Cardiac muscle cell (in vitro differentiated cells and primary cell): ENCODE data around the gene ALCAM. TPM values are rescaled to one million over a fixed set of nuclear protein-coding genes. Genes with fewer than 3 reads are reported as not detected.
A peak's percentile ranks its signal among the peaks of the same experiment; 100 is the strongest.

Source experiments
- DNase-seq, 2 donors: peaks; one replicate each; pipeline versions ENCODE4 v3.0.0 to v3.0.0-alpha.2; 2010 to 2017; ENCODE audit warnings: low read depth in 1 of 2, low spot score in 1 of 2
- H3K27ac ChIP-seq: fragments of 200-600 bp; sonication (generic); 2 replicates; pipeline ENCODE4 v1.5.1; 2016
- H3K27me3 ChIP-seq: fragments of 200-600 bp; sonication (generic); 2 replicates; pipeline ENCODE4 v1.6.0; 2016; ENCODE audit warnings: control low read depth
- H3K36me3 ChIP-seq: fragments of 200-600 bp; sonication (generic); 2 replicates; pipeline ENCODE4 v1.5.1; 2016; ENCODE audit warnings: control low read depth
- H3K4me1 ChIP-seq: fragments of 200-600 bp; sonication (generic); 2 replicates; pipeline ENCODE4 v1.8.1; 2017; ENCODE audit warnings: low read depth, mild to moderate bottlenecking, mixed run types
- H3K4me3 ChIP-seq: fragments of 200-600 bp; sonication (generic); 2 replicates; pipeline ENCODE4 v1.5.1; 2016; ENCODE audit warnings: mild to moderate bottlenecking
- H3K9me3 ChIP-seq: fragments of 200-600 bp; sonication (generic); 2 replicates; pipeline ENCODE4 v1.5.1; 2017; ENCODE audit warnings: low read depth, mild to moderate bottlenecking, control low read depth
- CTCF ChIP-seq: IDR thresholded peaks from 2 replicates; pipeline ENCODE4 v1.5.1; 2012; ENCODE audit warnings: low read depth, mild to moderate bottlenecking, low read length
- polyA plus RNA-seq: library from polyadenylated mRNA; unstranded; fragments of >200 nt; fragmentation: Nextera tagmentation; extraction: Ambion mirVana; gene quantifications from 2 replicates; pipeline ENCODE4 v1.2.1, GENCODE V29; 2016
- total RNA-seq: library from RNA; depleted of rRNA; stranded (reverse); fragments of >200 nt; gene quantifications from 2 replicates; pipeline ENCODE4 v1.2.3, GENCODE V29; 2016

ALCAM gene
- total and polyA plus RNA-seq, 2 experiments from 2014 or later, result 15.3 to 28.9 TPM

- Histone ChIP-seq H3K36me3 (no peaks in the 10 kb centered on the region), H3K4me1 (peaks cover 10% of the 10 kb centered on the region), H3K4me3 (no peak overlapping the region), H3K27me3 (no peaks in the 10 kb centered on the region), H3K27ac (no peak overlapping the region), H3K9me3 (no peaks in the 10 kb centered on the region)
- TF ChIP-seq CTCF, result no peak
- no peak for DNase-seq
Measured at GRCh38 chr3:105480768-105481167, 114.1 kb downstream of the ALCAM start.

GRCh38 chr3:105483476-105483875, 116.8 kb downstream of the ALCAM start:
- Histone ChIP-seq H3K27ac (no peak overlapping the region), H3K4me1 (peaks cover 10% of the 10 kb centered on the region), H3K9me3 (no peaks in the 10 kb centered on the region), H3K36me3 (no peaks in the 10 kb centered on the region), H3K4me3 (no peak overlapping the region), H3K27me3 (no peaks in the 10 kb centered on the region)
- no peak for DNase-seq
- no peak for TF ChIP-seq CTCF

- Histone ChIP-seq H3K27ac (no peak overlapping the region), H3K27me3 (no peaks in the 10 kb centered on the region), H3K36me3 (no peaks in the 10 kb centered on the region), H3K4me1 (peaks cover 3% of the 10 kb centered on the region), H3K4me3 (no peak overlapping the region), H3K9me3 (no peaks in the 10 kb centered on the region)
- DNase-seq, result peak in 1 of 2 donors; percentile 25
- no peak for TF ChIP-seq CTCF
Measured at GRCh38 chr3:105490045-105490444, 123.3 kb downstream of the ALCAM start.

- TF ChIP-seq CTCF, result no peak
- no peaks in the 10 kb centered on the region for H3K9me3 ChIP-seq
- no peaks in the 10 kb centered on the region for H3K27me3 ChIP-seq
- peaks cover 16% of the 10 kb centered on the region for H3K4me1 ChIP-seq
- H3K4me3 ChIP-seq, result no peak overlapping the region
- DNase-seq, result no peak
- no peaks in the 10 kb centered on the region for H3K36me3 ChIP-seq
- no peak overlapping the region for H3K27ac ChIP-seq
Measured at GRCh38 chr3:105493305-105493892, 126.7 kb downstream of the ALCAM start.

- peak; percentile 35 to 56 for DNase-seq
Measured at GRCh38 chr3:105495021-105495420, 128.3 kb downstream of the ALCAM start.

More at GRCh38 chr3:105495021-105495420, 128.3 kb downstream of the ALCAM start:
- no peaks in the 10 kb centered on the region for H3K36me3 ChIP-seq
- no peaks in the 10 kb centered on the region for H3K27me3 ChIP-seq
- no peak overlapping the region for H3K4me3 ChIP-seq
- H3K9me3 ChIP-seq, result no peaks in the 10 kb centered on the region
- H3K4me1 ChIP-seq, result peaks cover 16% of the 10 kb centered on the region
- H3K27ac ChIP-seq, result no peak overlapping the region
- TF ChIP-seq CTCF, result no peak
